Measurements from ENCODE around the gene NEGR1.
"Not testable (repeated sequence)": the region's sequence is repeated elsewhere in the genome, so short reads cannot be mapped to it uniquely, and the experiment has no call there.

The NEGR1 gene
- long read RNA-seq, donor 1 = 0 reads
- long read RNA-seq, donor 2 = 0 reads
- long read RNA-seq, donor 3 = 0 reads
- long read RNA-seq, donor 4 = 0 reads
- long read RNA-seq, donor 5 = 0 reads
- long read RNA-seq, donor 6 = 0 reads
- long read RNA-seq, donor 7 = 0 reads
- long read RNA-seq, donor 8 = 0 reads

- peak; percentile 64 for DNase-seq
These were observed at the start of gene NEGR1 for GRCh38 chr1:72282271-72283021. Gene NEGR1 (minus strand): TSS chr1:72282539.

- DNase-seq = no peak
These were observed 44.2 kb upstream of the NEGR1 start for GRCh38 chr1:72326494-72326893.

GRCh38 chr1:72324451-72324850, 42.1 kb upstream of the NEGR1 start:
- DNase-seq = no peak

GRCh38 chr1:72322910-72323309, 40.6 kb upstream of the NEGR1 start:
- no peak for DNase-seq

- DNase-seq = no peak
These were observed 14.2 kb upstream of the NEGR1 start for GRCh38 chr1:72296501-72296900.

GRCh38 chr1:72288886-72289285, 6.5 kb upstream of the NEGR1 start:
- no peak for DNase-seq

GRCh38 chr1:72286401-72286800, 4.1 kb upstream of the NEGR1 start:
- DNase-seq = no peak

- DNase-seq = peak; percentile 2
These were observed 2.7 kb upstream of the NEGR1 start for GRCh38 chr1:72285074-72285425.

GRCh38 chr1:72284348-72285073, 2.2 kb upstream of the NEGR1 start:
- DNase-seq = peak; percentile 59

GRCh38 chr1:72284084-72284347, 1.7 kb upstream of the NEGR1 start:
- DNase-seq = no peak

GRCh38 chr1:72283307-72284083, 1.2 kb upstream of the NEGR1 start:
- peak; percentile 88 for DNase-seq

- peak; percentile 77 for DNase-seq
These were observed 625 bp upstream of the NEGR1 start for GRCh38 chr1:72283022-72283306.

GRCh38 chr1:72281637-72282270, 585 bp downstream of the NEGR1 start:
- no peak for DNase-seq

GRCh38 chr1:72281144-72281543, 1.2 kb downstream of the NEGR1 start:
- DNase-seq = peak; percentile 2

- DNase-seq = no peak
These were observed 1.6 kb downstream of the NEGR1 start for GRCh38 chr1:72280711-72281110.

GRCh38 chr1:72280131-72280530, 2.2 kb downstream of the NEGR1 start:
- DNase-seq = no peak

GRCh38 chr1:72278461-72278860, 3.9 kb downstream of the NEGR1 start:
- DNase-seq = no peak

- DNase-seq = no peak
These were observed 10.7 kb downstream of the NEGR1 start for GRCh38 chr1:72271555-72272085.

- no peak for DNase-seq
These were observed 19.6 kb downstream of the NEGR1 start for GRCh38 chr1:72262735-72263134.

- DNase-seq = no peak
These were observed 29.2 kb downstream of the NEGR1 start for GRCh38 chr1:72253132-72253531.

- DNase-seq = no peak
These were observed 40.9 kb downstream of the NEGR1 start for GRCh38 chr1:72241397-72241796.

- not testable (repeated sequence) for DNase-seq
These were observed 46.4 kb downstream of the NEGR1 start for GRCh38 chr1:72235931-72236330.

- no peak for DNase-seq
These were observed 47.3 kb downstream of the NEGR1 start for GRCh38 chr1:72235062-72235461.

Measured in right kidney (tissue), 9 donors.